ENCODE data around the gene CMKLR1.

CMKLR1 gene

GRCh38 chr12:108350511-108350910 lies 11.4 kb upstream of the CMKLR1 start:
- no peak overlapping the region for H3K4me3 Mint-ChIP-seq
- H3K9me3 Mint-ChIP-seq (ENCODE audit: low read depth), result no peaks in the 10 kb centered on the region
- H3K27me3 Mint-ChIP-seq, result peaks cover 10% of the 10 kb centered on the region
- H3K27ac Mint-ChIP-seq, result no peak overlapping the region
- no peaks in the 10 kb centered on the region for H3K4me1 Mint-ChIP-seq (ENCODE audit: low read depth)
- H3K36me3 Mint-ChIP-seq, result no peaks in the 10 kb centered on the region

- Mint-ChIP-seq H3K36me3 (no peaks in the 10 kb centered on the region), H3K4me1 (ENCODE audit: low read depth) (no peaks in the 10 kb centered on the region), H3K9me3 (ENCODE audit: low read depth) (no peaks in the 10 kb centered on the region), H3K27ac (no peak overlapping the region), H3K4me3 (no peak overlapping the region), H3K27me3 (peaks cover 6% of the 10 kb centered on the region)
These were observed 10.2 kb upstream of the CMKLR1 start for GRCh38 chr12:108349278-108349688.

GRCh38 chr12:108348842-108349241 lies 9.7 kb upstream of the CMKLR1 start:
- Mint-ChIP-seq H3K9me3 (ENCODE audit: low read depth) (no peaks in the 10 kb centered on the region), H3K27me3 (peaks cover 6% of the 10 kb centered on the region), H3K4me3 (no peak overlapping the region), H3K27ac (no peak overlapping the region), H3K4me1 (ENCODE audit: low read depth) (no peaks in the 10 kb centered on the region), H3K36me3 (no peaks in the 10 kb centered on the region)

- H3K27ac Mint-ChIP-seq, result no peak overlapping the region
- no peaks in the 10 kb centered on the region for H3K9me3 Mint-ChIP-seq (ENCODE audit: low read depth)
- H3K27me3 Mint-ChIP-seq, result peaks cover 3% of the 10 kb centered on the region
- no peak overlapping the region for H3K4me3 Mint-ChIP-seq
- no peaks in the 10 kb centered on the region for H3K36me3 Mint-ChIP-seq
- H3K4me1 Mint-ChIP-seq (ENCODE audit: low read depth), result no peaks in the 10 kb centered on the region
These were observed 7.9 kb upstream of the CMKLR1 start for GRCh38 chr12:108346727-108347710.

GRCh38 chr12:108345716-108346633 lies 6.9 kb upstream of the CMKLR1 start:
- H3K4me3 Mint-ChIP-seq, result no peak overlapping the region
- H3K27ac Mint-ChIP-seq, result no peak overlapping the region
- no peaks in the 10 kb centered on the region for H3K36me3 Mint-ChIP-seq
- H3K27me3 Mint-ChIP-seq, result peaks cover 3% of the 10 kb centered on the region
- no peaks in the 10 kb centered on the region for H3K4me1 Mint-ChIP-seq (ENCODE audit: low read depth)
- no peaks in the 10 kb centered on the region for H3K9me3 Mint-ChIP-seq (ENCODE audit: low read depth)

GRCh38 chr12:108342985-108343384 lies 3.9 kb upstream of the CMKLR1 start:
- Mint-ChIP-seq H3K27me3 (peaks cover 13% of the 10 kb centered on the region), H3K4me3 (no peak overlapping the region), H3K4me1 (ENCODE audit: low read depth) (no peaks in the 10 kb centered on the region), H3K36me3 (no peaks in the 10 kb centered on the region), H3K27ac (no peak overlapping the region), H3K9me3 (ENCODE audit: low read depth) (no peaks in the 10 kb centered on the region)

- Mint-ChIP-seq H3K9me3 (ENCODE audit: low read depth) (no peaks in the 10 kb centered on the region), H3K4me1 (ENCODE audit: low read depth) (no peaks in the 10 kb centered on the region), H3K36me3 (no peaks in the 10 kb centered on the region), H3K27ac (no peak overlapping the region), H3K4me3 (no peak overlapping the region), H3K27me3 (peaks cover 15% of the 10 kb centered on the region)
These were observed 3.0 kb upstream of the CMKLR1 start for GRCh38 chr12:108341854-108342847.

- H3K27ac Mint-ChIP-seq, result no peak overlapping the region
- no peaks in the 10 kb centered on the region for H3K9me3 Mint-ChIP-seq (ENCODE audit: low read depth)
- no peak overlapping the region for H3K4me3 Mint-ChIP-seq
- H3K4me1 Mint-ChIP-seq (ENCODE audit: low read depth), result no peaks in the 10 kb centered on the region
- no peaks in the 10 kb centered on the region for H3K36me3 Mint-ChIP-seq
- peaks cover 17% of the 10 kb centered on the region for H3K27me3 Mint-ChIP-seq
These were observed 2.2 kb upstream of the CMKLR1 start for GRCh38 chr12:108341356-108341755.

- no peak overlapping the region for H3K27ac Mint-ChIP-seq
- H3K4me3 Mint-ChIP-seq, result no peak overlapping the region
- H3K4me1 Mint-ChIP-seq (ENCODE audit: low read depth), result no peaks in the 10 kb centered on the region
- peaks cover 17% of the 10 kb centered on the region for H3K27me3 Mint-ChIP-seq
- H3K36me3 Mint-ChIP-seq, result no peaks in the 10 kb centered on the region
- H3K9me3 Mint-ChIP-seq (ENCODE audit: low read depth), result no peaks in the 10 kb centered on the region
These were observed 926 bp upstream of the CMKLR1 start for GRCh38 chr12:108340037-108340436.

GRCh38 chr12:108337235-108338223 lies 1.6 kb downstream of the CMKLR1 start:
- Mint-ChIP-seq H3K27ac (no peak overlapping the region), H3K27me3 (peaks cover 17% of the 10 kb centered on the region), H3K36me3 (no peaks in the 10 kb centered on the region), H3K4me1 (ENCODE audit: low read depth) (no peaks in the 10 kb centered on the region), H3K4me3 (no peak overlapping the region), H3K9me3 (ENCODE audit: low read depth) (no peaks in the 10 kb centered on the region)

GRCh38 chr12:108335349-108336119 lies 3.6 kb downstream of the CMKLR1 start:
- H3K27me3 Mint-ChIP-seq, result peaks cover 14% of the 10 kb centered on the region
- no peaks in the 10 kb centered on the region for H3K4me1 Mint-ChIP-seq (ENCODE audit: low read depth)

GRCh38 chr12:108333898-108334699 lies 5.0 kb downstream of the CMKLR1 start:
- Mint-ChIP-seq H3K4me3 (no peak overlapping the region), H3K36me3 (no peaks in the 10 kb centered on the region), H3K27ac (no peak overlapping the region), H3K9me3 (ENCODE audit: low read depth) (no peaks in the 10 kb centered on the region), H3K4me1 (ENCODE audit: low read depth) (no peaks in the 10 kb centered on the region), H3K27me3 (peaks cover 10% of the 10 kb centered on the region)

More at GRCh38 chr12:108335349-108336119, 3.6 kb downstream of the CMKLR1 start:
- no peak overlapping the region for H3K27ac Mint-ChIP-seq
- no peak overlapping the region for H3K4me3 Mint-ChIP-seq
- no peaks in the 10 kb centered on the region for H3K36me3 Mint-ChIP-seq
- H3K9me3 Mint-ChIP-seq (ENCODE audit: low read depth), result no peaks in the 10 kb centered on the region
